Parietal lobe (tissue), 2 donors: Measurements from ENCODE around the gene MAGEH1. TPM values are rescaled to one million over a fixed set of nuclear protein-coding genes. Genes with fewer than 3 reads are reported as not detected.

ENCODE experiments used
- small RNA-seq: library from RNA; depleted of rRNA; stranded (forward); fragments of <200 nt; gene quantifications from one replicate; pipeline ENCODE3, GENCODE V24; 2014; ENCODE audit warnings: low replicate concordance
- total RNA-seq: library from RNA; depleted of rRNA; stranded (reverse); fragments of >200 nt; gene quantifications from one replicate; pipeline ENCODE4 v1.2.3, GENCODE V29; 2014

MAGEH1 gene
- total RNA-seq, result 79.5 TPM

GRCh38 chrX:55451990-55452832, at the start of gene MAGEH1:
Gene MAGEH1 (plus strand): TSS chrX:55452127. CDS start chrX:55452375, 248 bp downstream.

GRCh38 chrX:55489314-55490009, 37.5 kb downstream of the MAGEH1 start, which contains the start of gene USP51:
Gene USP51 (minus strand): TSS chrX:55489848. CDS start chrX:55488939, 909 bp downstream.

Small RNA genes within 50 kb of the gene (small RNA-seq; reads per million reads assigned to genes)
- not detected for gene MIR4536-2

Other genes starting within 250 kb of the MAGEH1 start
- gene PAGE5, start 231.8 kb upstream of the MAGEH1 start, total RNA-seq, result not detected
- gene PAGE3, start 187.2 kb upstream of the MAGEH1 start, total RNA-seq, result not detected
- 4.7 TPM for gene USP51, start 37.7 kb downstream of the MAGEH1 start, total RNA-seq
- not detected for gene FOXR2, start 171.3 kb downstream of the MAGEH1 start, total RNA-seq